A549 treated with AZD2906 at 1 μM for 4 hours (cell line): ENCODE results near the gene HSPB7. TPM values are rescaled to one million over a fixed set of nuclear protein-coding genes. Genes with fewer than 3 reads are reported as not detected.

ENCODE experiments used
- total RNA-seq: library from RNA; stranded (reverse); fragments of 200-300 nt; extraction: Qiagen RNA extraction; gene quantifications from 5 replicates; pipeline ENCODE4 v1.2.3, GENCODE V29; 2022

The HSPB7 gene
- 0.07 to 0.11 TPM (median 0.10 TPM) in 3 of 5 replicates, not detected in the others for total RNA-seq

GRCh38 chr1:16017461-16018303, at the start of gene HSPB7:
Gene HSPB7 (minus strand): TSS chr1:16018043. CDS start chr1:16017963, 80 bp downstream.

DNA sequence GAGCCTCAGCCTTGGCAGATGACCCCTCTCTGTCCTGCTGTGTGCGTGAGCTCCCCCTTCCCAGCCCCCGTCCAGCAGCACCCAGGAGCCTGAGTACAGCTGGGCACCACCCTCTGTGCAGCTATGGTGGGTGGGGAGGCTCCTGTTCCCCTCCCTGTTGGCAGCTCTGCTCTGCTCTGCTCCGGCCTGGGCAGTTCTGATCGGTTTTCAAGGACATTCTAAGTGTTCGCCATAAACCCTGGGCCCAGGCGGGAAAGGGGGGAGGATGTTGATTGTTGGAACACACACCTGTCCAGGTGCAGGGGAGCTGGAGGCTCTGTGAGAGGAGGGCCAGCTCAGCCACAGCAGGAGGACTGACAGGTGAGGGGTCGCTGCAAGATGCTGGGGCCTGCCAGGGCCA, 25.7 kb upstream of the HSPB7 start, which contains the start of gene CLCNKB:
Gene CLCNKB, plus strand, starts transcription at position 262 of the 400 bp plus-strand sequence. CDS start 711 bp downstream, outside the sequence.

DNA sequence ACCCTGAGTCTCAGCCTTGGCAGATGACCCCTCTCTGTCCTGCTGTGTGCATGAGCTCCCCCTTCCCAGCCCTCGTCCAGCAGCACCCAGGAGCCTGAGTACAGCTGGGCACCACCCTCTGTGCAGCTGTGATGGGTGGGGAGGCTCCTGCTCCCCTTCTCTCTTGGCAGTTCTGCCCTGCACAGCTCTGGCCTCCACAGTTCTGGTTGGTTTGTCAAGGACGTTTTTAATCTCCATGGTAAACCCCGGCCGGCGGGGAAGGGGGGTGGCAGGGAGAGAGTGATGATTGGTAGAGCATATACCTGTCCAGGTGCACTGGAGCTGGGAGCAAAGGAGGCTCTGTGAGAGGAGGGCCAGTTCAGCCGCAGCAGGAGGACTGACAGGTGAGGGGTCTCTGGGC, 3.8 kb upstream of the HSPB7 start, which contains the start of gene CLCNKA:
Gene CLCNKA, plus strand, starts transcription at position 356 of the 400 bp plus-strand sequence. CDS start 584 bp downstream, outside the sequence.

GRCh38 chr1:15975805-15976680, 41.8 kb downstream of the HSPB7 start, which contains the start of gene ZBTB17:
Gene ZBTB17 (minus strand): TSS chr1:15976101. CDS start chr1:15948495, 27,606 bp downstream.

Other genes with a start within 250 kb of the HSPB7 start
- gene UQCRHL, start 210.4 kb downstream of the HSPB7 start, total RNA-seq, result 5.5 to 7.6 TPM (median 6.6 TPM) in 5 replicates
- gene SPEN, start 170.3 kb downstream of the HSPB7 start, total RNA-seq, result 33.9 to 39.3 TPM (median 36.0 TPM) in 5 replicates
- gene ZBTB17, start 41.9 kb downstream of the HSPB7 start, total RNA-seq, result 9.3 to 13.9 TPM (median 12.8 TPM) in 5 replicates
- gene SRARP, start 13.8 kb downstream of the HSPB7 start, total RNA-seq, result 0.02 to 0.03 TPM in 2 of 5 replicates, not detected in the others
- 0.03 to 0.09 TPM (median 0.06 TPM) in 5 replicates for gene CLCNKA, start 4.0 kb upstream of the HSPB7 start, total RNA-seq
- gene CLCNKB, start 25.7 kb upstream of the HSPB7 start, total RNA-seq, result 0.07 to 0.13 TPM (median 0.10 TPM) in 4 of 5 replicates, not detected in the other
- 13.5 to 21.3 TPM (median 19.9 TPM) in 5 replicates for gene FAM131C, start 55.6 kb upstream of the HSPB7 start, total RNA-seq
- gene EPHA2, start 138.0 kb upstream of the HSPB7 start, total RNA-seq, result 98.2 to 125 TPM (median 118 TPM) in 5 replicates
- 5.1 to 6.6 TPM (median 5.7 TPM) in 5 replicates for gene ARHGEF19, start 194.6 kb upstream of the HSPB7 start, total RNA-seq
- gene CPLANE2, start 219.1 kb upstream of the HSPB7 start, total RNA-seq, result 3.2 to 4.8 TPM (median 3.4 TPM) in 5 replicates